ENCODE data around the gene COPA.

DNA sequence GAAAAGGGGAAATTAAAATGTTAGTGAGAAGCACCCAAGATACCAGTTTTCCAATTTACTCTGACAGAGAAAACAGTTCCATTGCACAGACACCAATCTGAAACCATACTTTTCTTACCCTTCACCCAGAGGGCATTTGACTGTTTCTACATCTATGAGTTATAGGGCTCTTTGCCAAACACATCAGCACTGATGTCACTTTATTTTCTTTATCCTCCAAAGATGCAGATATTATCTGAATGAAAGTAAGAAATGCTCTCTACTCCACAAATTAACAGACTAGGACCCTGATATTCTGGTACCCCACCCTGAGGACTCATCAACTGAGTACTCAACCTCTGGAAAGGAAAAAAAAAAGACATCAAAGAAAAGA lies 33.9 kb downstream of the COPA start:
- TF ChIP-seq, protein P1, sequence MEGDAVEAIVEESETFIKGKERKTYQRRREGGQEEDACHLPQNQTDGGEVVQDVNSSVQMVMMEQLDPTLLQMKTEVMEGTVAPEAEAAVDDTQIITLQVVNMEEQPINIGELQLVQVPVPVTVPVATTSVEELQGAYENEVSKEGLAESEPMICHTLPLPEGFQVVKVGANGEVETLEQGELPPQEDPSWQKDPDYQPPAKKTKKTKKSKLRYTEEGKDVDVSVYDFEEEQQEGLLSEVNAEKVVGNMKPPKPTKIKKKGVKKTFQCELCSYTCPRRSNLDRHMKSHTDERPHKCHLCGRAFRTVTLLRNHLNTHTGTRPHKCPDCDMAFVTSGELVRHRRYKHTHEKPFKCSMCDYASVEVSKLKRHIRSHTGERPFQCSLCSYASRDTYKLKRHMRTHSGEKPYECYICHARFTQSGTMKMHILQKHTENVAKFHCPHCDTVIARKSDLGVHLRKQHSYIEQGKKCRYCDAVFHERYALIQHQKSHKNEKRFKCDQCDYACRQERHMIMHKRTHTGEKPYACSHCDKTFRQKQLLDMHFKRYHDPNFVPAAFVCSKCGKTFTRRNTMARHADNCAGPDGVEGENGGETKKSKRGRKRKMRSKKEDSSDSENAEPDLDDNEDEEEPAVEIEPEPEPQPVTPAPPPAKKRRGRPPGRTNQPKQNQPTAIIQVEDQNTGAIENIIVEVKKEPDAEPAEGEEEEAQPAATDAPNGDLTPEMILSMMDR (IDR thresholded peaks at IDR 0.05) = no peak
- TF ChIP-seq, protein P2, sequence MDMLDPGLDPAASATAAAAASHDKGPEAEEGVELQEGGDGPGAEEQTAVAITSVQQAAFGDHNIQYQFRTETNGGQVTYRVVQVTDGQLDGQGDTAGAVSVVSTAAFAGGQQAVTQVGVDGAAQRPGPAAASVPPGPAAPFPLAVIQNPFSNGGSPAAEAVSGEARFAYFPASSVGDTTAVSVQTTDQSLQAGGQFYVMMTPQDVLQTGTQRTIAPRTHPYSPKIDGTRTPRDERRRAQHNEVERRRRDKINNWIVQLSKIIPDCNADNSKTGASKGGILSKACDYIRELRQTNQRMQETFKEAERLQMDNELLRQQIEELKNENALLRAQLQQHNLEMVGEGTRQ (IDR thresholded peaks at IDR 0.05; ENCODE audit: borderline replicate concordance, low read depth, low read length) = no peak
- no peak for TF ChIP-seq FOXJ3 (CRISPR knock-in tag; IDR thresholded peaks at IDR 0.05)
- TF ChIP-seq POLR2AphosphoS5 (IDR thresholded peaks at IDR 0.05; ENCODE audit: low read depth, low read length) = no peak
- TF ChIP-seq EP300 (IDR thresholded peaks at IDR 0.05; ENCODE audit: borderline replicate concordance in 1 of 2, low read depth in 1 of 2, low read length in 1 of 2) = no peak
- no peak for TF ChIP-seq NFIC (IDR thresholded peaks at IDR 0.05; ENCODE audit: borderline replicate concordance)
- no peak for TF ChIP-seq YY1 (IDR thresholded peaks at IDR 0.05; ENCODE audit: low read depth)
- TF ChIP-seq GATA2 (CRISPR knock-in tag; IDR thresholded peaks at IDR 0.05) = no peak
- no peak for TF ChIP-seq RCOR1 (IDR thresholded peaks at IDR 0.05; ENCODE audit: low read length)
- TF ChIP-seq ELF1 (IDR thresholded peaks at IDR 0.05) = no peak
- TF ChIP-seq, protein P3, sequence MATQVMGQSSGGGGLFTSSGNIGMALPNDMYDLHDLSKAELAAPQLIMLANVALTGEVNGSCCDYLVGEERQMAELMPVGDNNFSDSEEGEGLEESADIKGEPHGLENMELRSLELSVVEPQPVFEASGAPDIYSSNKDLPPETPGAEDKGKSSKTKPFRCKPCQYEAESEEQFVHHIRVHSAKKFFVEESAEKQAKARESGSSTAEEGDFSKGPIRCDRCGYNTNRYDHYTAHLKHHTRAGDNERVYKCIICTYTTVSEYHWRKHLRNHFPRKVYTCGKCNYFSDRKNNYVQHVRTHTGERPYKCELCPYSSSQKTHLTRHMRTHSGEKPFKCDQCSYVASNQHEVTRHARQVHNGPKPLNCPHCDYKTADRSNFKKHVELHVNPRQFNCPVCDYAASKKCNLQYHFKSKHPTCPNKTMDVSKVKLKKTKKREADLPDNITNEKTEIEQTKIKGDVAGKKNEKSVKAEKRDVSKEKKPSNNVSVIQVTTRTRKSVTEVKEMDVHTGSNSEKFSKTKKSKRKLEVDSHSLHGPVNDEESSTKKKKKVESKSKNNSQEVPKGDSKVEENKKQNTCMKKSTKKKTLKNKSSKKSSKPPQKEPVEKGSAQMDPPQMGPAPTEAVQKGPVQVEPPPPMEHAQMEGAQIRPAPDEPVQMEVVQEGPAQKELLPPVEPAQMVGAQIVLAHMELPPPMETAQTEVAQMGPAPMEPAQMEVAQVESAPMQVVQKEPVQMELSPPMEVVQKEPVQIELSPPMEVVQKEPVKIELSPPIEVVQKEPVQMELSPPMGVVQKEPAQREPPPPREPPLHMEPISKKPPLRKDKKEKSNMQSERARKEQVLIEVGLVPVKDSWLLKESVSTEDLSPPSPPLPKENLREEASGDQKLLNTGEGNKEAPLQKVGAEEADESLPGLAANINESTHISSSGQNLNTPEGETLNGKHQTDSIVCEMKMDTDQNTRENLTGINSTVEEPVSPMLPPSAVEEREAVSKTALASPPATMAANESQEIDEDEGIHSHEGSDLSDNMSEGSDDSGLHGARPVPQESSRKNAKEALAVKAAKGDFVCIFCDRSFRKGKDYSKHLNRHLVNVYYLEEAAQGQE (IDR thresholded peaks at IDR 0.05; ENCODE audit: low read depth, low read length) = no peak
- TF ChIP-seq, protein P4, sequence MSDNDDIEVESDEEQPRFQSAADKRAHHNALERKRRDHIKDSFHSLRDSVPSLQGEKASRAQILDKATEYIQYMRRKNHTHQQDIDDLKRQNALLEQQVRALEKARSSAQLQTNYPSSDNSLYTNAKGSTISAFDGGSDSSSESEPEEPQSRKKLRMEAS (IDR thresholded peaks at IDR 0.05; ENCODE audit: low read depth) = no peak
